ENCODE results near the gene SIGLEC12. TPM values are rescaled to one million over a fixed set of nuclear protein-coding genes. Genes with fewer than 3 reads are reported as not detected.

SIGLEC12 gene
- total and polyA plus RNA-seq, 9 of the 15 experiments (the other 6 are each of a cell fraction or from before 2014, with no cell fraction given) = 0.08 to 1.3 (median 0.54) TPM

GRCh38 chr19:51507640-51508058 lies 6.0 kb upstream of the SIGLEC12 start (continued):
- TF ChIP-seq, protein P1, sequence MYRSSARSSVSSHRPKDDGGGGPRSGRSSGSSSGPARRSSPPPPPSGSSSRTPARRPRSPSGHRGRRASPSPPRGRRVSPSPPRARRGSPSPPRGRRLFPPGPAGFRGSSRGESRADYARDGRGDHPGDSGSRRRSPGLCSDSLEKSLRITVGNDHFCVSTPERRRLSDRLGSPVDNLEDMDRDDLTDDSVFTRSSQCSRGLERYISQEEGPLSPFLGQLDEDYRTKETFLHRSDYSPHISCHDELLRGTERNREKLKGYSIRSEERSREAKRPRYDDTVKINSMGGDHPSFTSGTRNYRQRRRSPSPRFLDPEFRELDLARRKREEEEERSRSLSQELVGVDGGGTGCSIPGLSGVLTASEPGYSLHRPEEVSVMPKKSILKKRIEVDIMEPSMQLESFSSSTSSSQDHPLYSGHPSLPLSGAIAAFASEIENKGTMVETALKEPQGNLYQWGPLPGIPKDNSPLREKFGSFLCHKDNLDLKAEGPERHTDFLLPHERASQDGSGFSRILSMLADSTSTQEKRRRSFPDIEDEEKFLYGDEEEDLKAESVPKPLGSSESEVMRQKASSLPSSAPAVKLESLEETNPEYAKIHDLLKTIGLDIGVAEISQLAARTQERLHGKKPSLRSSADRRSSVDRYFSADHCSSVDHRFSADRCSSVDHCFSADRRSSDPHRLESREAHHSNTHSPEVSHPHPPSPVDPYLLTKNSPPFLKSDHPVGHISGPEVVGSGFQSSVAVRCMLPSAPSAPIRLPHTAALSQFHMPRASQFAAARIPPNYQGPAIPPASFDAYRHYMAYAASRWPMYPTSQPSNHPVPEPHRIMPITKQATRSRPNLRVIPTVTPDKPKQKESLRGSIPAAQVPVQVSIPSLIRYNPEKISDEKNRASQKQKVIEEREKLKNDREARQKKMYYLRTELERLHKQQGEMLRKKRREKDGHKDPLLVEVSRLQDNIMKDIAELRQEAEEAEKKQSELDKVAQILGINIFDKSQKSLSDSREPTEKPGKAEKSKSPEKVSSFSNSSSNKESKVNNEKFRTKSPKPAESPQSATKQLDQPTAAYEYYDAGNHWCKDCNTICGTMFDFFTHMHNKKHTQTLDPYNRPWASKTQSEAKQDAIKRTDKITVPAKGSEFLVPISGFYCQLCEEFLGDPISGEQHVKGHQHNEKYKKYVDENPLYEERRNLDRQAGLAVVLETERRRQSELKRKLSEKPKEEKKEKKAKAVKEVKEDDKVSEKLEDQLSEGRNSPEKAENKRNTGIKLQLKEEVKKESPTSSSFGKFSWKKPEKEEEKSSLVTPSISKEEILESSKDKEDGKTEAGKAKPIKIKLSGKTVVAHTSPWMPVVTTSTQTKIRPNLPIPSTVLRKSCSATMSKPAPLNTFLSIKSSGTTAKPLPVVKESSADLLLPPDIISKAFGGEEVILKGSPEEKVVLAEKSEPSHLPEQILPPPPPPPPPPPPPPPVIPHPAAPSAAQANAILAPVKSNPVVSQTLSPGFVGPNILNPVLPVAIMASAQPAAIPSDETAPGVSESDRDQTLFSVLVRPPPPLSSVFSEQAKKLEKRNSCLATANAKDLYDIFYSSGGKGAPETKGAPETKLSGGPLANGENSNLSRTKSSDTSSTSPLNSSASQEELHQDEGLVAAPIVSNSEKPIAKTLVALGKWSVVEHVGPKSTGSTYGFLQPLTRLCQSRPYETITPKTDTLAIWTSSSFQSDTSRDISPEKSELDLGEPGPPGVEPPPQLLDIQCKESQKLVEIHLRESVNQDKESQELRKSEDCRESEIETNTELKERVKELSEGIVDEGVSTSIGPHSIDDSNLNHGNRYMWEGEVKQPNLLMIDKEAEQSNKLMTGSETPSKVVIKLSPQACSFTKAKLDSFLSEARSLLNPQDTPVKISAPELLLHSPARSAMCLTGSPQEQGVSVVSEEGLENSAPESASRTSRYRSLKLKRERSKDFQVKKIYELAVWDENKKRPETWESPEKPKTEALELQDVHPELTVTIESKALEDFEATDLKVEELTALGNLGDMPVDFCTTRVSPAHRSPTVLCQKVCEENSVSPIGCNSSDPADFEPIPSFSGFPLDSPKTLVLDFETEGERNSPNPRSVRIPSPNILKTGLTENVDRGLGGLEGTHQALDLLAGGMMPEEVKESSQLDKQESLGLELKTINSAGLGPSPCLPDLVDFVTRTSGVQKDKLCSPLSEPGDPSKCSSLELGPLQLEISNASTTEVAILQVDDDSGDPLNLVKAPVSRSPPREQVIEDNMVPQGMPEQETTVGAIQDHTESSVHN (IDR thresholded peaks at IDR 0.05; ENCODE audit: borderline replicate concordance in 1 of 2, low read depth in 1 of 2) = no peak
- TF ChIP-seq NFIX (CRISPR knock-in tag; IDR thresholded peaks at IDR 0.05; ENCODE audit: low read depth) = no peak
- TF ChIP-seq STAT5B (CRISPR knock-in tag; IDR thresholded peaks at IDR 0.05) = no peak
- peak; percentile 52 for TF ChIP-seq SPI1 (IDR thresholded peaks at IDR 0.05; ENCODE audit: borderline replicate concordance, low read depth, low read length)
- TF ChIP-seq NR3C1 (CRISPR knock-in tag; IDR thresholded peaks at IDR 0.05) = no peak
- TF ChIP-seq THAP12 (CRISPR knock-in tag; IDR thresholded peaks at IDR 0.05) = no peak
- TF ChIP-seq, protein P2, sequence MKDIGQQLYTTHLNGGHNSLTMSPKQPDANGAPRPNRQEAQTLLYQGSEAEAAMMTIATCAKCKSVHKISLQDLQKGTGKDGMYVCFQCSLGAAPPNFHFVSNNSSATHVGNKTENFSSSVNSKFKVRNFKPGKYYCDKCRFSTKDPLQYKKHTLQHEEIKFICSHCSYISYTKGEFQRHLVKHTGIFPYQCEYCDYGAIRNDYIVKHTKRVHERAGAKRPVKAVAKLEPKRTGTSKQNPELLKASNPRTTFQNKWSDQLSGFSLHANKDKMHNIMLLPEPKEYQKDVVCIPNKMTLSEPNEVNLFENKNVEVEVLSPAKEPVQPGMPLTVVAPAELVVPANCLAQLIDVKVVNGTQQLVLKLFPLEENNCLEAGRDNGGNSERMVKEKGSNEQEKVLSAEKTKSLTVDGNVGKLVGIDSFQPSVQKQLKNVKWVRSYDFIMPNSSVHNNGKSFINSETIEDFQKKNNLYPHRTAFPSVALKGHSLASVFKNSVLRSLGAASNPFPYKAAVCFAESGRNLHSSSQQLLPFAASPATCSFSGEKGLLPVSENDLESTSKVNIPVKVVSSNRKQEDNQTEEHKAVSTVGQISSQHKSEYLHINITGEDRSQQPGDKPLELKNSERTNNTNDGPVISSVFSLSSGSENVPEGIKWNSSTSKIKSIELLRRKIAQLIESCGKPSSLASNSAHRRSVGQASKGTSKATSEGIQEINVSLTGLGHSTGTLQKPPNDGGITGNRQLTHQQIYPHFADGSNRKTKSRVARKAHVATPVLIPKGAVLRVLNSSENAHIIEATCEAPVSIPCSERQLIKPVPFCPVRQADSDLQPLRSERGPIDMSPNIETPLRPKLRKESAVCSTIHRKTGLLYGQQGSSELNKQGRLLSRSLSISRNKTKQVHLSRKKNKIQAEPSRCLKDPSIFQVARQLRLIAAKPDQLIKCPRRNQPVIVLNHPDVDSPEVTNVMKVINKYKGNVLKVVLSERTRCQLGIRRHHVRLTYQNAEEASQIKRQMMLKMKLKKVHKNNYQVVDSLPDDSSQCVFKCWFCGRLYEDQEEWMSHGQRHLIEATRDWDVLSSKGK (CRISPR knock-in tag; IDR thresholded peaks at IDR 0.05) = no peak
- peak; percentile 67 for TF ChIP-seq ZNF592 (IDR thresholded peaks at IDR 0.05)

Measured in K562 (cell line).